Naive B cell (primary cell): ENCODE results near the gene LRRC7. TPM values are rescaled to one million over a fixed set of nuclear protein-coding genes. Genes with fewer than 3 reads are reported as not detected.

ENCODE experiments used
- ATAC-seq, 2 donors: fragments of 150-1000 bp; cut with Tn5 transposase; 2 replicates each; pipeline ENCODE4 v1.10.0; 2021; ENCODE audit warnings: low read depth in 2 of 2, mild to moderate bottlenecking in 2 of 2, moderate library complexity in 2 of 2
- DNase-seq: peaks from one replicate; pipeline ENCODE4 v3.0.0; 2022
- H3K27ac Mint-ChIP-seq, 6 donors: one replicate each; pipeline ENCODE4 v1.8.0; 2020 to 2022; ENCODE audit warnings: mild to moderate bottlenecking in 6 of 6, mixed read lengths in 6 of 6, moderate library complexity in 5 of 6, inconsistent platforms in 2 of 6
- H3K27me3 Mint-ChIP-seq, 3 donors: one replicate each; pipeline ENCODE4 v1.8.0; 2021 to 2022; ENCODE audit warnings: mixed read lengths in 3 of 3, mild to moderate bottlenecking in 1 of 3
- H3K36me3 Mint-ChIP-seq, 2 donors: one replicate each; pipeline ENCODE4 v1.8.0; 2020 to 2022; ENCODE audit warnings: mixed read lengths in 2 of 2, inconsistent platforms in 1 of 2, mild to moderate bottlenecking in 1 of 2
- H3K4me1 Mint-ChIP-seq, 3 donors: one replicate each; pipeline ENCODE4 v1.8.0; 2020 to 2022; ENCODE audit warnings: mixed read lengths in 3 of 3, inconsistent platforms in 1 of 3, mild to moderate bottlenecking in 1 of 3, moderate library complexity in 1 of 3
- H3K4me3 Mint-ChIP-seq, 8 donors: one replicate each; pipeline ENCODE4 v1.8.0; 2020 to 2022; ENCODE audit warnings: mild to moderate bottlenecking in 8 of 8, mixed read lengths in 8 of 8, moderate library complexity in 8 of 8, inconsistent platforms in 2 of 8
- H3K9me3 Mint-ChIP-seq, 7 donors: one replicate each; pipeline ENCODE4 v1.8.0; 2020 to 2022; ENCODE audit warnings: mixed read lengths in 7 of 7, mild to moderate bottlenecking in 5 of 7, inconsistent platforms in 2 of 7, moderate library complexity in 1 of 7
- polyA plus RNA-seq, 6 donors: library from polyadenylated mRNA; unstranded; fragments of 300-500 nt; fragmentation: Illumina TruSeq; gene quantifications; one replicate each; pipeline ENCODE4 v1.2.3, GENCODE V29; 2021; ENCODE audit warnings: low read depth in 6 of 6

The LRRC7 gene
- polyA plus RNA-seq, 6 donors from 2014 or later: 0.13 TPM; not detected in 5

GRCh38 chr1:70112838-70113237 is 545.1 kb downstream of the LRRC7 start:
- H3K4me3 Mint-ChIP-seq: no peak overlapping the region
- ATAC-seq (no peak), DNase-seq (no peak)
- H3K36me3 Mint-ChIP-seq: no peaks in the 10 kb centered on the region
- no peak overlapping the region for H3K27ac Mint-ChIP-seq
- no peaks in the 10 kb centered on the region for H3K9me3 Mint-ChIP-seq
- peaks cover 4 to 11% (median 7%) of the 10 kb centered on the region in 3 donors for H3K27me3 Mint-ChIP-seq
- no peaks in the 10 kb centered on the region for H3K4me1 Mint-ChIP-seq

- DNase-seq (no peak), ATAC-seq (no peak)
- H3K36me3 Mint-ChIP-seq: no peaks in the 10 kb centered on the region
- no peak overlapping the region for H3K27ac Mint-ChIP-seq
- no peaks in the 10 kb centered on the region for H3K9me3 Mint-ChIP-seq
- no peak overlapping the region for H3K4me3 Mint-ChIP-seq
- peaks cover 2 to 11% (median 10%) of the 10 kb centered on the region in 3 donors for H3K27me3 Mint-ChIP-seq
- H3K4me1 Mint-ChIP-seq: no peaks in the 10 kb centered on the region
These were observed 547.6 kb downstream of the LRRC7 start for GRCh38 chr1:70115315-70115714.

- no peak overlapping the region for H3K27ac Mint-ChIP-seq
- H3K4me1 Mint-ChIP-seq: no peaks in the 10 kb centered on the region
- H3K9me3 Mint-ChIP-seq: no peaks in the 10 kb centered on the region
- DNase-seq (no peak), ATAC-seq (no peak)
- no peaks in the 10 kb centered on the region for H3K36me3 Mint-ChIP-seq
- H3K27me3 Mint-ChIP-seq: peaks cover 6 to 18% (median 7%) of the 10 kb centered on the region in 3 donors
- H3K4me3 Mint-ChIP-seq: no peak overlapping the region
These were observed 549.3 kb downstream of the LRRC7 start for GRCh38 chr1:70117046-70117445.

GRCh38 chr1:70134148-70134547 is 566.4 kb downstream of the LRRC7 start:
- H3K27ac Mint-ChIP-seq: no peak overlapping the region
- H3K9me3 Mint-ChIP-seq: no peaks in the 10 kb centered on the region
- H3K4me1 Mint-ChIP-seq: peaks cover 0 to 4% (median 0%) of the 10 kb centered on the region in 3 donors
- DNase-seq: no peak
- no peak overlapping the region for H3K4me3 Mint-ChIP-seq
- H3K36me3 Mint-ChIP-seq: no peaks in the 10 kb centered on the region
- no peak for ATAC-seq
- H3K27me3 Mint-ChIP-seq: peaks cover 5 to 8% (median 8%) of the 10 kb centered on the region in 3 donors

GRCh38 chr1:70140343-70140742 is 572.6 kb downstream of the LRRC7 start:
- DNase-seq (no peak), ATAC-seq (no peak)
- no peaks in the 10 kb centered on the region for H3K27me3 Mint-ChIP-seq
- no peaks in the 10 kb centered on the region for H3K9me3 Mint-ChIP-seq
- H3K4me3 Mint-ChIP-seq: no peak overlapping the region
- no peaks in the 10 kb centered on the region for H3K36me3 Mint-ChIP-seq
- H3K27ac Mint-ChIP-seq: no peak overlapping the region
- H3K4me1 Mint-ChIP-seq: no peaks in the 10 kb centered on the region

GRCh38 chr1:70140894-70141293 is 573.2 kb downstream of the LRRC7 start:
- H3K4me3 Mint-ChIP-seq: no peak overlapping the region
- no peaks in the 10 kb centered on the region for H3K4me1 Mint-ChIP-seq
- no peak for DNase-seq
- no peaks in the 10 kb centered on the region for H3K9me3 Mint-ChIP-seq
- no peak for ATAC-seq
- no peaks in the 10 kb centered on the region for H3K36me3 Mint-ChIP-seq
- H3K27ac Mint-ChIP-seq: no peak overlapping the region
- H3K27me3 Mint-ChIP-seq: no peaks in the 10 kb centered on the region

- no peaks in the 10 kb centered on the region for H3K36me3 Mint-ChIP-seq
- no peak overlapping the region for H3K27ac Mint-ChIP-seq
- no peaks in the 10 kb centered on the region for H3K9me3 Mint-ChIP-seq
- DNase-seq (no peak), ATAC-seq (no peak)
- no peaks in the 10 kb centered on the region for H3K27me3 Mint-ChIP-seq
- no peak overlapping the region for H3K4me3 Mint-ChIP-seq
- no peaks in the 10 kb centered on the region for H3K4me1 Mint-ChIP-seq
These were observed 574.4 kb downstream of the LRRC7 start for GRCh38 chr1:70142075-70142474.

GRCh38 chr1:70143048-70143659 is 575.4 kb downstream of the LRRC7 start:
- Mint-ChIP-seq H3K27ac (no peak overlapping the region), H3K4me1 (no peaks in the 10 kb centered on the region), H3K4me3 (no peak overlapping the region), H3K36me3 (no peaks in the 10 kb centered on the region), H3K27me3 (no peaks in the 10 kb centered on the region), H3K9me3 (no peaks in the 10 kb centered on the region)
- DNase-seq: no peak
- ATAC-seq: no peak

GRCh38 chr1:70146488-70146887 is 578.8 kb downstream of the LRRC7 start:
- ATAC-seq (no peak), DNase-seq (no peak)
- Mint-ChIP-seq H3K27me3 (no peaks in the 10 kb centered on the region), H3K9me3 (no peaks in the 10 kb centered on the region), H3K36me3 (peaks cover 0 to 5% of the 10 kb centered on the region in 2 donors), H3K4me3 (no peak overlapping the region), H3K4me1 (no peaks in the 10 kb centered on the region), H3K27ac (no peak overlapping the region)

- Mint-ChIP-seq H3K9me3 (no peaks in the 10 kb centered on the region), H3K27me3 (no peaks in the 10 kb centered on the region), H3K36me3 (peaks cover 0 to 11% of the 10 kb centered on the region in 2 donors), H3K4me3 (no peak overlapping the region), H3K4me1 (no peaks in the 10 kb centered on the region), H3K27ac (no peak overlapping the region)
- ATAC-seq (no peak), DNase-seq (no peak)
These were observed 582.7 kb downstream of the LRRC7 start for GRCh38 chr1:70150444-70150843.

- Mint-ChIP-seq H3K36me3 (peaks cover 0 to 11% of the 10 kb centered on the region in 2 donors), H3K4me3 (no peak overlapping the region), H3K9me3 (no peaks in the 10 kb centered on the region), H3K27me3 (no peaks in the 10 kb centered on the region), H3K4me1 (no peaks in the 10 kb centered on the region), H3K27ac (no peak overlapping the region)
- no peak for ATAC-seq
- no peak for DNase-seq
These were observed 586.0 kb downstream of the LRRC7 start for GRCh38 chr1:70153739-70154138.

- Mint-ChIP-seq H3K27me3 (no peaks in the 10 kb centered on the region), H3K4me3 (no peak overlapping the region), H3K36me3 (peaks cover 0 to 8% of the 10 kb centered on the region in 2 donors), H3K9me3 (no peaks in the 10 kb centered on the region), H3K4me1 (no peaks in the 10 kb centered on the region), H3K27ac (no peak overlapping the region)
- DNase-seq: no peak
- ATAC-seq: no peak
These were observed 588.9 kb downstream of the LRRC7 start for GRCh38 chr1:70156529-70157120.

- H3K9me3 Mint-ChIP-seq: no peaks in the 10 kb centered on the region
- no peak overlapping the region for H3K4me3 Mint-ChIP-seq
- peak overlapping the region in 1 of 6 donors; percentile 28 for H3K27ac Mint-ChIP-seq
- DNase-seq: no peak
- no peaks in the 10 kb centered on the region for H3K4me1 Mint-ChIP-seq
- H3K27me3 Mint-ChIP-seq: no peaks in the 10 kb centered on the region
- peaks cover 16 to 23% of the 10 kb centered on the region in 2 donors for H3K36me3 Mint-ChIP-seq
- ATAC-seq: no peak
These were observed 596.6 kb downstream of the LRRC7 start for GRCh38 chr1:70164350-70164749.

GRCh38 chr1:70168283-70168682 is 600.6 kb downstream of the LRRC7 start:
- Mint-ChIP-seq H3K27ac (no peak overlapping the region), H3K4me1 (no peaks in the 10 kb centered on the region), H3K9me3 (no peaks in the 10 kb centered on the region), H3K36me3 (peaks cover 19% of the 10 kb centered on the region in 2 donors), H3K4me3 (no peak overlapping the region), H3K27me3 (no peaks in the 10 kb centered on the region)
- ATAC-seq (no peak), DNase-seq (no peak)
